NCI-H446 treated with DMSO at 0.1 percent for 48 hours (cell line): ENCODE data around the gene PTPA.
"Not testable (repeated sequence)": the region's sequence is repeated elsewhere in the genome, so short reads cannot be mapped to it uniquely, and the experiment has no call there.

Experiments used
- DNase-seq: peaks from one replicate; lab custom pipeline; 2025; lab: John Stamatoyannopoulos, UW

PTPA gene

GRCh38 chr9:129109537-129109903 is 1.7 kb upstream of the PTPA start:
- no peak for DNase-seq

- DNase-seq = no peak
These were observed 1.1 kb upstream of the PTPA start for GRCh38 chr9:129109952-129110739.

GRCh38 chr9:129111528-129112151 is 425 bp downstream of the PTPA start:
- DNase-seq = no peak

- DNase-seq = not testable (repeated sequence)
These were observed 1.3 kb downstream of the PTPA start for GRCh38 chr9:129112526-129112925.

DNA sequence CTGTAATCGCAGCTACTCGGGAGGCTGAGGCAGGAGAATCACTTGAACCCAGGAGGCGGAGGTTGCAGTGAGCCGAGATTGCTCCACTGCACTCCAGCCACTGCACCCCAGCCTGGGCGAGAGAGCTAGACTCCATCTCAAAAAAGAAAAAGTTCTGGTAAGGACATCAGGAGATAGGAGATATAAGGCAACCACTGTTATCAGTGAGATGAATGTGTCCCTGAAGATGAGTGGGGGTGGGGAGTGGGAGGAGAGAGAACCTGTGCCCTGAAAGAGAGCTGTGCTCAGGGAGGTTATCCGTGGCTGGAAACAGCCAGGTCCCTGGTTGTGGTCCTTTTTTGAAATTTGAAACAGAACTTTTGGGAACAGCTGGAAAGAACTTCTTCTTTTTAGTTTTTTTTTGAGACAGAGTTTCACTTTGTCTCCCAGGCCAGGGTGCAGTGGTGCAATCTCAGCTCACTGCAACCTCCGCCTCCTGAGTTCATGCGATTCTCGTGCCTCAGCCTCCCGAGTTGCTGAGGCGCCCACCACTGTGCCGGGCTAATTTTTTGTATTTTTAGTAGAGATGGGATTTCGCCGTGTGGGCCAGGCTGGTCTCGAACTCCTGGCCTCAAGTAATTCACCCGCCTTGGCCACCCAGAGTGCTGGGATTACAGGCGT is 2.6 kb downstream of the PTPA start:
- no peak for DNase-seq

- DNase-seq = no peak
These were observed 7.6 kb downstream of the PTPA start for GRCh38 chr9:129118799-129119198.

GRCh38 chr9:129121483-129121882 is 10.3 kb downstream of the PTPA start:
- no peak for DNase-seq

DNA sequence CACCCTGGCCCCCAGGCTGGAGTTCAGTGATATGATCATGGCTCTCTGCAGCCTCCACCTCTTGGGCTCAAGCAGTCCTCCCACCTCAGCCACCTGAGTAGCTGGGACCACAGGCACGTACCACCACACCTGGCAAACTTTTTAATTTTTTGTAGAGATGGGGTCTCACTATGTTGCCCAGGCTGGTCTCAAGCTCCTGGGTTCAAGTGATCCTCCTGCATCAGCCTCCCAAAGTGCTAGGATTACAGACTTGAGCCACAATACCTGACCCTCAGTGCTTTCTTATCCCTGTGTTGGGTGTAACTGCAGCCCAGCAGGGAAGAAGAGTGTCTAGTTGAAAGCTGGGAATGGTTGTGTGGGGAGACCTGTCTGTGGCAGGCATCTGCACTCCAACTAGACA is 10.9 kb downstream of the PTPA start:
- no peak for DNase-seq

DNA sequence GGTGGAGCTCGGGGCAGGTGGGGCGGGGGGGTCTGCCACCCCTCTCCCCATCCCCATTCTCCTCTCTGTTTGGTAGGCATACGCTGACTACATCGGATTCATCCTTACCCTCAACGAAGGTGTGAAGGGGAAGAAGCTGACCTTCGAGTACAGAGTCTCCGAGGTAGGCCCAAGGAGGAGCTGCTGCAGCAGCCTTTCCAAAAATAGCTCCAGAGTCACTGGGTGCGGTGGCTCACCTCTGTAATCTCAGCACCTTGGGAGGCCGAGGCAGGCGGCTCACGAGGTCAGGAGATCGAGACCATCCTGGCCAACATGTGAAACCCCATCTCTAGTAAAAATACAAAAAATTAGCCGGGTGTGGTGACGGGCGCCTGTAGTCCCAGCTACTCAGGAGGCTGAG is 11.8 kb downstream of the PTPA start:
- DNase-seq = not testable (repeated sequence)

GRCh38 chr9:129124506-129125069 is 13.4 kb downstream of the PTPA start:
- DNase-seq = no peak

GRCh38 chr9:129125478-129125877 is 14.3 kb downstream of the PTPA start:
- DNase-seq = no peak

DNA sequence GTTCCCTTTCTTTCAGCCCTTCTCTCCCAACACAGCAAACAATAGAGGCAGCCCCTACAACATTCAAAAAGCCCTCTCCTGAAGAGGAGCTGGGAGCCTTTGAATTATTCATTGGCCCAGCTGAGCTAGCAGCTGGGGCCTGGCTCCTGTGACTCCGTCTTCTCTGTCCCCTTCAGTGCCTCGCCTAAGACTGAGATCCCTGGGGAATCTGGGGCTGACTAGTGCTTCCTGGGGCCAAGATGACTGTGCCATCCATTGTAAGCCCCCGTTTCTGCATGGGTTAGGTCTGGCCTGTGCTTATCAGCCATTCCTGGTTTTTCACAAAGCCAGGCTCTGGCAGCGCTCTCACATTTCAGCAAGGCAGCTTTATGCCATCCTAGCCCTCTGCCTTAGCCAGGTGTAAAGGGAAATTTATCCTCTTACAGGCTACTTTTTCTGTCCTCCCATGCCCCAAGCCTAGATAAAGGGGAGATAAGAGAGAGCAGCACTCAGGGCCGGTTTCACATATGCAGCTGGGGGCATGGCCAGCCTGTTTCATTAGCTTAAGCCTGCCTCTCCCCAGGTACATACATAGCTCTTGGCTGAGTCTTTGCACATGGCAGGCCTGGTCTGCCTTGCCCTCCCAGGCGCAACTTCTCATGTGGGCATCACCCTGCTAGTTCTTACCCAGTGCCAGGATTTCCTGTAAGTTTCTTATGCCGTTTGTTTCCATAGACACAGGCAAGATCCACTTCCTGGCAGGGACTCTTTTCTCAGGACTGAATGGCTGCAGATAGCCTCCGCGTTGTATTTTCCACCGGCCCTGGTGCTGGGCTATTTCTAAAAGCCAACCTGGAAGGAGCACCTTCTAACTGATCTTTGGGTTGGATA is 15.8 kb downstream of the PTPA start:
- no peak for DNase-seq

GRCh38 chr9:129128689-129129088 is 17.5 kb downstream of the PTPA start:
- no peak for DNase-seq

DNA sequence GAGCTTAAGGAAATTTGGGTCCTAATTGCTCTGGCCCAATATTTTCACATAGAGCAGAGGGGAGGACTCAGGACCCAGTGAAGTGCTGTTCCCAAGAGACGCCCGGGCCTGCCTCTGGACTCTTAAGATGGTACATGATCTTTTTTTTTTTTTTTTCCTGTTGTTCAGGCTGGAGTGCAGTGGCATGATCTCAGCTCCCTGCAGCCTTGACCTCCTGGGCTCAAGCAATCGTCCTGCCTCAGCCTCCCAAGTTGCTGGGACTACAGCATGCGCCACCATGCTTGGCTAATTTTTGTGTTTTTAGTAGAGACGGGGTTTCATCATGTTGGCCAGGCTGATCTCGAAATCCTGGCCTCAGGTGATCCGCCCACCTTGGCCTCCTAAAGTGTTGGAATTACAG is 19.1 kb downstream of the PTPA start:
- DNase-seq = not testable (repeated sequence)

DNA sequence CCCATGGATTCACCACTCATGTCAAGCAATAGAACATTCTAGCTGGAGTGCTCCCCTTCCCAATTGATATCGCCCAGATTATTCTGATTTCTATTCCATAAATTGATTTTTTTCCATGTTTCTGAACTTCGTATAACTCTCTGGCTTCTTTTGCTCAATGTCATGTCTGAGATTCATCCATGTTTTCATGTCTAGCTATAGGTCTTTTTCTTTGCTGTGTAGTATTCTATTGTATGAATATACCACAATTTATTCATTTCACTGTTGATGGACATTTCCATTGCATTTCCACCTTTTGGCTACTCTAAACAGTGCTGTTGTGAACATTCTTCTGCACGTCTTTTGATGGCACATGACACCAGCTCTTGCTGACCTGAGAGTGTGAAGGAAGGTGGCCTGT is 19.6 kb downstream of the PTPA start:
- no peak for DNase-seq

GRCh38 chr9:129131300-129132145 is 20.3 kb downstream of the PTPA start:
- no peak for DNase-seq

GRCh38 chr9:129133082-129133481 is 21.9 kb downstream of the PTPA start:
- no peak for DNase-seq

DNA sequence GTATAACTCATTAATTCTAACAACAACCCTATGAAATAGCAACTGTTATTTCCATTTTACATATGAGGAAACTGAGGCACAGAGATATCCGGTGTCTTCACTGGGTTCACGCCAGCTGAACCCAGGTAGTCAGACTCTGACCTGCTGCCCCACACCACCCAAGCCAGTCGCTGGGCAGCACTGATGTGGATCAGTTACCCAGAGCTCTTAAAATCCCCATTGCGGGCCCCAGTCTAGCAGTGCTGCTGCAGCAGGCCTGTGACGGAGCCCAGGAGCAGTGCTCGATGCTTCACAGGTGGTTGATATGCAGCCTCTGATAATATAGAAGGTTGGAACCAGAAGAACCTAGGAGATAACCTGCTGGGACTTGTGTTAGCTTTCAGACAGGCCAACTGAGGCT is 24.3 kb downstream of the PTPA start:
- DNase-seq = no peak

DNA sequence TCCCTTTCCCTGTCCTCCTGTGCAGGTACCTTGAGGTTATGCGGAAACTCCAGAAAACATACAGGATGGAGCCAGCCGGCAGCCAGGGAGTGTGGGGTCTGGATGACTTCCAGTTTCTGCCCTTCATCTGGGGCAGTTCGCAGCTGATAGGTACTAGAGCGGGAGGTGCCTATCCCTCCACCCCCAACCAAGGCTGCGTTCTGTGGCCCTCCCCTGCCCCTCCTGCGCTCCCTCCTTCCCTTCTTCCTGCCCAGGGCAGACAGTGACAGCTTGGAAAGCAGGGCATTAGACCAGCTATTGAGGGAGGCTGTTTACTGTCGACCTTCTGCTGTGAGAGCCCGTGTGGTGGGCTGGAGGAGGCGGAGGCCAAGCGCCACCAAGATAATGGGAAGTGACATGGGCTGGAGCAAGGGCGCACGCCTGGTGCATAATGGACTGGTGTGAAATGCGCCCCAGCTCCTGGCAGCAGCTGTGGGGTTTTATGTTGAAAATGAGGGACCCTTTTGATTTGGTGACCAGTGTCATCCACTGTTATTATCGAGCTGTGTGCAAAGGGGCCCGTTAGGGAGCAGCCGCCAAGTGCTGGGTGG is 25.3 kb downstream of the PTPA start:
- no peak for DNase-seq

- DNase-seq = no peak
These were observed 26.3 kb downstream of the PTPA start for GRCh38 chr9:129137292-129138143.
